ENCODE measurements around the gene CHN2.

The CHN2 gene

DNA sequence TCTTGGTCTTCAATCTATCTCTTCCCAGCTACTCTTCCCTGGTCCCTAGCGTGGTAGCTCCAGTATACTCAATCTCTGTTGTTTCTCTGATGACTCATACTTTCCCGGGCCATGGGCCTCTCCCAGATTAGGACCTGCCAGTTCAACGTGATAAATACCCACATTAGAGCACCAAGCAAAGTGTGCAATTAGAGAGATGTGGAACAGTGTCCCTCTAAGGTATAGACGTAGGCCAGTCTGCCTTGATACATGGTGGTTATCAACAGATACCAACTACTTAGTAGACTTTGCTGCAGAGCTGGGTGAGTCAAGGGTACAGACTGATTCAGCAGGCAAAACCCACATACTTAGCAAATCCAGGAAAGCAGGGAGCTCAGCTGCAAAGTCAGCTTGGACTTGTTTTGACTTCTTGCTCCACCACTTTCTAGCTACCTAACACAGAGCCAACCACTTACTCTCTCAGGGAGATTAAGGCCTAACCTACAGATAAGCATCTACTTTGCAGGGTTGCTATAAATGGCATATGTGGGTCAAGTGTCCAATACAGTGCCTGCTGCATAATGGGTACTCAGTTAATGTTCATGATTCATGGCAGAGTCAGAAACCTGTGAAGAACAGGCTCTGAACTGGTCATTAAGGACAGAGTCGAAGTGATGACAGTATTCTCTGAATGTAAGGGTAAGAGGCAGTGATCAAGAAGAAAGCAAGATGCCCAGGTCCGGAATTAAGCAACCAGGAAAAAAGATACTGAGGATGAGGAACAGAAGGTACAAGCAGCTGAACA lies 176.1 kb downstream of the CHN2 start:
- no peak for DNase-seq

- no peak for DNase-seq
Measured at GRCh38 chr7:29371472-29371871, 176.9 kb downstream of the CHN2 start.

DNA sequence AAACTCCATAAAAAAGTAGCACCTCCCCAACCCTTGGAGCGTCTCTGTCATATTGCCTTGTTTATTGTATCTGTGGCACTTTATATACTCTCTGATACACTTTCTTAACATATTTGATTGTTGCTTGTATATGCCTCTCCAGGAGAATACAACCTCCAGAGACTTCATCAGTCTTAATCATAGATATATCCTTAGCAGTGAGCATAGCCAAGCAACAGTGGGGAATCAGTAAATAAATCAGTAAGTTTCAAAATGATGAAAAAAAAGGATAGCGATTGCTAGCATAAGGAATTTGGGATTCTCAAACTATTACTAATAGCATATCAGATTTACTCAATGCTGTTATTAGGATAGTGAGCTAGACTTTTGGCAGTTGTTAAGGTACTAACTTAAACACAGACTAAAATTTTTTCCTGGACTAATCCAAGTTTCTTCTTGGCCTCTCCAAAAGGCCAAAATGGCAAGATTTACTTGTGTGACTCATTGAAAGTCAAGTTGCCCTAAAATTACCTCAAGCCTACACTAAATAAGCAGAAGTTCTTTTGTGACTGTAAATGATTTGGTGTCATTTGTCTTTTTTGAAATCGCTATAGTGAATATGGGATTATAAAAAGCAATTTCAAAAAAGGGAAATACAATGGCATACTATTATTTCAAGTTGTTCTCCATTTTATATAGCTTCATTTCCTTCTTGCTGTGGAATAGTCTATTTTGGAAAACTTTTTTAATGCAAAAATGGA lies 177.9 kb downstream of the CHN2 start:
- no peak for DNase-seq

DNA sequence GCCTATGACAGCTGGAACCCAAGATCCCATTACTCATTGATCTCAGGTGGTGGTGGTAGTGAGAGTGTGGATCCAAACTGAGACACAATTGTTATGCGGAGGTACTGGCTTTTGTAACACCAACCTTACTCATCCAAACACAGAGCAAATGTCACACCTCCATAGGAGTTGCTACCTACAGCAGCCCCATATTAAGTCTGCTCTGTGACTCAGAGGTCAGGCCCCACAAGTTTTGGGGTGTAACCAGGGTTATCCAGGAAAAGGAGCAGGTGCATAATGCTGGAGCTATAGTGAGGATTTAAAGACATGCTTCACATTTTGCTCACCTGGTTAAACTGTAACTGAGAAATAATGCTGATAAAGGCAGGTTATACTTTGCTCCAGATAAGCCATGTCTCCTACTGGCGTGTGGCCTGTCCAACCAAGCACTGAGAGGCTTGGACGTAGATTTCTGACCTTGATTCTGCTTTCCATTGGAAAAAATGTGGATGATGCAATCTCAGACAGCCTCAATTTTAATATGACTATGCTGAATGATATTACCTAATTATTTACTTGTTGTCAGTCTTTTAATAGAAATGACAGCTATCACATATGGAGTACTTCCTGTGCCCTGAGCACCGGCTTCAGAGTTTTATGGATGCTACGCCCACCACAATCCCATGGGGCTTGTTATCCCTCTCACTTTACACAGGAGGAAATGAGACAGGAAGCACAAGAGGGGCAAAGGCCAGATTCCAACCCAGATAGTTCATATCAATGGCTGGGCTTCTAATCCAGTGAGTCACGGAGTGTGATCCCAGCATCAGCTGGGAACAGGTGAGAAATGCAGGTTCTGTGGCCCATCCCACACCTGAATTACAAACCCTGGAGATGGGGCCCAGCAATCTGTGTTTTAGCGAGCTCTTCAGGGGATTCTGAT lies 181.3 kb downstream of the CHN2 start:
- DNase-seq: peak in 1 of 2 experiments; percentile 30

GRCh38 chr7:29377718-29378117 lies 183.1 kb downstream of the CHN2 start:
- no peak for DNase-seq

- no peak for DNase-seq
Measured at GRCh38 chr7:29379551-29379950, 185.0 kb downstream of the CHN2 start.

GRCh38 chr7:29381206-29382094 lies 186.9 kb downstream of the CHN2 start:
- no peak for DNase-seq

GRCh38 chr7:29384277-29384676 lies 189.7 kb downstream of the CHN2 start:
- no peak for DNase-seq

- DNase-seq: no peak
Measured at GRCh38 chr7:29385214-29385814, 190.7 kb downstream of the CHN2 start.

- DNase-seq: no peak
Measured at GRCh38 chr7:29386196-29386765, 191.7 kb downstream of the CHN2 start.

- DNase-seq: no peak
Measured at GRCh38 chr7:29391262-29391661, 196.7 kb downstream of the CHN2 start.

DNA sequence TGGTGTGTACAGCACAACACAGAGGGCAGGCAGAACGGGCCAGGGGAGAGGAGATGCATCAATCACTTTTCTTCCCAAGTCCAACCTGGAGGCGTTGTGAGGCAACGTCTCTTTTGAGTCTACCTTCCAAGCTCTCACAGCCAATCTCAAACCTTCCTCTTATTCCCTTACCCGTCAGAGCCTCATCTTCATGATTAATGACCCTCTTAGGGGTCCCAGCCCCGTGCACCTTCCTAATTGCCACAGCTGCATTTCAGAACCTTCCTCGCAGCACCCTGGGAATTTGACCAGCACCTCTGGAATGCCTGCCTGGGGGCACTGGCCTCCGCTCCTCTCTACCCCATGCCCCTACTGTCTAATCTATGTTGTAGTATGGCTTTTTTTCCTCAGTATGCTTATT lies 199.7 kb downstream of the CHN2 start:
- no peak for DNase-seq

GRCh38 chr7:29396563-29396962 lies 202.0 kb downstream of the CHN2 start:
- DNase-seq: no peak

DNA sequence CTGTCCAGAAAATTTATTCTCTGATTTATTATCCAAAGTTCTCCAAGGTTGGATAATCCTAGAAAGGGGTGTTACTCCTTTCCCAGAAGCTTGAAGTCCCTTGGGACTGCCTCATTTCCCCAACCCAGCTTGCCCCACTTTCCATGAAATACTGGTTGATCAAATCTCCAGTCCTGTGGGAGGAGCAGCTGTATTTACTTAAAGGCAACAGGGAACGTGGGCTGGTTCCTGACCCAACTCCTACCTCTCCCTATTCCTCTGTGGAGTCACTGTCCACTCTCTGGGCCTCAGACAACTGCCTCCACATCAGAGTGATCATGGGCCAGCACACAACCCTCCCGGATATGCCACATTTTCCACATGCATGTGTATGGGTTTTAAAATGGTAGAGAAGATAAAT lies 202.8 kb downstream of the CHN2 start:
- DNase-seq: peak; percentile 9 to 53

GRCh38 chr7:29398011-29398410 lies 203.4 kb downstream of the CHN2 start:
- no peak for DNase-seq

DNA sequence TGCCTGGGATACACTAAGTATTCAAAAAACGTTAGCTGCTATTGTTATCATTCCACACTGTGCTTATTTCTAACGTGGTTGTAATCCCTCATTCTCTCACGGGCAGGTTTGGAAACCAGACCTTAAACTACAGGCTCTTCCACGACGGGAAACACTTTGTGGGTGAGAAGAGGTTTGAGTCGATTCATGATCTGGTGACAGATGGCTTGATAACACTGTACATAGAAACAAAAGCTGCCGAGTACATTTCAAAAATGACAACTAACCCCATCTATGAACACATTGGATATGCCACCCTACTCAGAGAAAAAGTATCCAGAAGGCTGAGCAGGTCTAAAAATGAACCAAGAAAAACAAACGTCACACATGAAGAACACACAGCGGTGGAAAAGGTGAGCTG lies 205.9 kb downstream of the CHN2 start:
- DNase-seq: no peak

- no peak for DNase-seq
Measured at GRCh38 chr7:29401769-29402168, 207.2 kb downstream of the CHN2 start.

DNA sequence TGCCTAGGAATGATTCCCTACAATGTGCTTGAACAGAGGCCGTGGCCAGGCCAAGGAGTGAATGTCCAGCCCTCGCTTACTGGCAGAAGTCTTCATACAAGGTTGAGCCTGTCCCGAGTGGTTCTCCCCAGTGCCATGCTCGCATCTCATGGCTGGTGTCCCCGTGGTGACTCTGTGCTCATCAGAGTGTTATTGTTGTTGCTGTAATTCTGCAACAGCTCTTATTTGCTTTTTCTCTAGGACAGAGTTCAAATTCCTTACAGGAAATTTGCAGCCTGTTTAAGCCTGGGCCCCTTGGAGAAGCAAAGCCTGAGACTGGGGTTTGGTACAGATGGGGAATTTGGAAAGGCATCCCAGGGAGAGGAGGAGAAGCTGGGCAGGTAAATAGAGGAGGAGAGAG lies 211.3 kb downstream of the CHN2 start:
- DNase-seq: no peak

DNA sequence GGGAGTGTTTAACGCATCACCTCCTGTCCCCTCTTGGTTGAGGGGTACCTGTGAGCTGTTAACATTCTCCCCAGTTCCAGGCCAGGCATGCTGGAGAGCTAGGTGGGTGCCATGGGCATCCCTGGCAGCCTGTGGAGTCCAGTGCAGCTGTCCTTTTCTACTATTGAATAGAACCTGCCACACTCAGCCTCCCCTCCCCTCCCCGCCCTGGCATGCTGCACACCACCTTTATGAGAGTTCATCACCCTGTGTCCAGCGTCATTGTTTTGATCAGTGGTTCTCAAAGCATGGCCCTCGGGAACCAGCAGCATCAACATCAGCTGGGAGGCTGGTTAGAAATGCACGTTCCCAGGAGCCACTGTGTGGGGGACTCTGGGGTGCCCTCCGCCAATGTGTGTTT lies 211.8 kb downstream of the CHN2 start:
- DNase-seq: no peak

- DNase-seq: peak; percentile 62 to 80
Measured at GRCh38 chr7:29408841-29409243, 214.3 kb downstream of the CHN2 start.

DNA sequence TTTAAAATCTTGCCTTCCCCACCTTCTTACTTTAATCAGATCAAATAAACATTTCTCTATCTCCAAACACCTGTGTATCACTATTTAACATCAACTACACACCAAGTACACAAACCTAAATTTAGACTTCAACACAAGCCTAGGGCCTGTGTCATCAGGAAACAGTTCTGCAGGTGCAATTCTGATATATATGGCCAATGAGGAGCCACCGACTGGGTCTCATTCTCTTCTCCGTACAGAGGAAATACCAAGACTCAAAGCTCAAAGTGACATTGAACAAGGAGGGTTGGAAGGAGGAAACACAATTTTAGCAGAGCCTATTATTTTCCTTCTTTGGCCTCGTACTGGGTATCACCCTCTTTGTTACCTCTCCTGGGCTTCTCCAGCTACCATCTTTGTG lies 216.4 kb downstream of the CHN2 start:
- no peak for DNase-seq

DNA sequence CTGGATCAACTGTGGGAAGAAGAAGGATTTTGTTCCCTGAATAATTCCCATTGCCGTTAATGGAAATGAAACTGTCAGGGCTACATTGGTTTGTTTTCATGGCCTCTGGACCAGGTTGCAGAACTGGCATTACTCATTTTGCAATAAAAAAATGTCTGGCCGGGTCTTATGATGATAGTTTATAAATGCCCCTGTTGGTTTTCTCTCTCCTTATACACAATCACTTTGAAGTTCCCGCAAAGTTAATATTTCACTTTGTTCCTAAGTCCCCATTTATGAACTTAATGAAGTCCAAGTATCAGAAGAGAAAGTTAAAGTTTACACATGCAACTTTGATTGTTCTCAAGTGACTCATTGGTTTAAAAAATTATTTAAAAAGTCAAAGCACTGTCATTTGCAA lies 218.3 kb downstream of the CHN2 start:
- no peak for DNase-seq
